Thyroid gland (tissue), 4 donors: Measurements from ENCODE around the gene ISCA1.

Source experiments
- CTCF ChIP-seq, 6 experiments: fragments of 200-600 bp in 3 of 6; fragments of 450-650 bp in 3 of 6; sonication (generic) in 3 of 6; IDR thresholded peaks; one replicate each; pipeline ENCODE4 v1.5.1; 2016 to 2019; ENCODE audit warnings: antibody characterized with exemption in 6 of 6, mild to moderate bottlenecking in 2 of 6, inconsistent platforms in 1 of 6, moderate library complexity in 1 of 6
- POLR2A ChIP-seq, 2 donors: fragments of 450-650 bp; IDR thresholded peaks; one replicate each; pipeline ENCODE4 v1.6.1; 2017; ENCODE audit warnings: antibody characterized with exemption in 2 of 2, mild to moderate bottlenecking in 2 of 2, moderate library complexity in 1 of 2

DNA sequence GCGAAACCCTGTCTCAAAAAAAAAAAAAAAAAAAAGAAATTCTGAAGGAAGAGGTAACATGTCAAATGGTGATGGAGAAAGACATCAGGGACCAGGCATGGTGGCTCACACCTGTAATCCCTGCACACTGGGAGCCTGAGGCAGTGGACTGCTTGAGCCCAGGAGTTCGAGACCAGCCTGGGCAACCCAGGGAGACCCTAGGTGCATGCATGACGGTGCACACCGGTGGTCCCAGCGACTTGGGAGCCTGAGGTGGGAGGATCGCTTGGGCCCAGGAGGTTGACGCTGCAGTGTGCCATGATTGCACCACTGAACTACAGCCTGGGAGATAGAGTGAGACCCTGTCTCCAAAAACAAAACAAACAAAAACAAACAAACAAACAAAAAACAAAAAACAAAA lies 1.8 kb downstream of the ISCA1 start:
- TF ChIP-seq CTCF (IDR thresholded peaks at IDR 0.05), result no peak
- no peak for TF ChIP-seq POLR2A (IDR thresholded peaks at IDR 0.05)
